ENCODE measurements around the gene SYNCRIP.

DNA sequence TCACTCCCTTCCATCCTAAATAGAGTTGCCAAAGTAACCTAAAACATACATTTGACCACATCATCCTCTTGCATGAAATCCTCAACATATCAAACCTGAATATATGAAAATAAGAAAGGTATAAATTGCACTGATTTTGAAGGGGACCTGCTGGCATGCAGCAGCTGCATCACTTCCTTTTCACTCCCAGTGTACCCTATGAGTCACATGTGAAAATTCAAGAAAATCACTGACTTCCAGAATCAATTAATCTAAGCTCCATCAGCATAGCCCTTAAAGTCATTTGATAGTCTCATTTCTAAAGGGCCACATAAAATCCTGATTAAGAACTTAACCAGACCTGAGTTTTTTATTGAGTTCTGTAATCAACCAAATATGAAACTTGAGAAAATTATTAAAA lies 73.4 kb downstream of the SYNCRIP start:
- TF ChIP-seq, protein P1, sequence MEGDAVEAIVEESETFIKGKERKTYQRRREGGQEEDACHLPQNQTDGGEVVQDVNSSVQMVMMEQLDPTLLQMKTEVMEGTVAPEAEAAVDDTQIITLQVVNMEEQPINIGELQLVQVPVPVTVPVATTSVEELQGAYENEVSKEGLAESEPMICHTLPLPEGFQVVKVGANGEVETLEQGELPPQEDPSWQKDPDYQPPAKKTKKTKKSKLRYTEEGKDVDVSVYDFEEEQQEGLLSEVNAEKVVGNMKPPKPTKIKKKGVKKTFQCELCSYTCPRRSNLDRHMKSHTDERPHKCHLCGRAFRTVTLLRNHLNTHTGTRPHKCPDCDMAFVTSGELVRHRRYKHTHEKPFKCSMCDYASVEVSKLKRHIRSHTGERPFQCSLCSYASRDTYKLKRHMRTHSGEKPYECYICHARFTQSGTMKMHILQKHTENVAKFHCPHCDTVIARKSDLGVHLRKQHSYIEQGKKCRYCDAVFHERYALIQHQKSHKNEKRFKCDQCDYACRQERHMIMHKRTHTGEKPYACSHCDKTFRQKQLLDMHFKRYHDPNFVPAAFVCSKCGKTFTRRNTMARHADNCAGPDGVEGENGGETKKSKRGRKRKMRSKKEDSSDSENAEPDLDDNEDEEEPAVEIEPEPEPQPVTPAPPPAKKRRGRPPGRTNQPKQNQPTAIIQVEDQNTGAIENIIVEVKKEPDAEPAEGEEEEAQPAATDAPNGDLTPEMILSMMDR (conservative IDR thresholded peaks at IDR 0.05; ENCODE audit: low read depth, low read length): no peak
- no peak for TF ChIP-seq EZH2 (IDR thresholded peaks at IDR 0.05; ENCODE audit: borderline replicate concordance, low read depth, low read length, poor library complexity, severe bottlenecking)
